HG02763 (cell line): ENCODE results near the gene ARHGEF28.

Source experiments
- ATAC-seq: cut with Tn5 transposase; IDR thresholded peaks from one replicate; pipeline ENCODE4 v1.9.1; 2021; ENCODE audit warnings: mild to moderate bottlenecking, moderate library complexity; ENCODE audit not compliant: unreplicated experiment

ARHGEF28 gene

GRCh38 chr5:73895471-73895870 lies 269.5 kb downstream of the ARHGEF28 start:
- no peak for ATAC-seq

- ATAC-seq, result no peak
Measured at GRCh38 chr5:73896097-73896496, 270.1 kb downstream of the ARHGEF28 start.

GRCh38 chr5:73896668-73897067 lies 270.7 kb downstream of the ARHGEF28 start:
- ATAC-seq, result no peak

GRCh38 chr5:73897893-73898292 lies 271.9 kb downstream of the ARHGEF28 start:
- no peak for ATAC-seq

- ATAC-seq, result peak; percentile 58
Measured at GRCh38 chr5:73899055-73899454, 273.1 kb downstream of the ARHGEF28 start.

GRCh38 chr5:73899916-73900315 lies 273.9 kb downstream of the ARHGEF28 start:
- ATAC-seq, result no peak

- no peak for ATAC-seq
Measured at GRCh38 chr5:73900566-73900965, 274.6 kb downstream of the ARHGEF28 start.

- no peak for ATAC-seq
Measured at GRCh38 chr5:73901043-73901442, 275.0 kb downstream of the ARHGEF28 start.

- no peak for ATAC-seq
Measured at GRCh38 chr5:73901455-73901854, 275.5 kb downstream of the ARHGEF28 start.

- no peak for ATAC-seq
Measured at GRCh38 chr5:73902327-73903051, 276.5 kb downstream of the ARHGEF28 start.

- ATAC-seq, result no peak
Measured at GRCh38 chr5:73903169-73903568, 277.2 kb downstream of the ARHGEF28 start.

GRCh38 chr5:73906277-73906676 lies 280.3 kb downstream of the ARHGEF28 start:
- no peak for ATAC-seq

- no peak for ATAC-seq
Measured at GRCh38 chr5:73907164-73907563, 281.2 kb downstream of the ARHGEF28 start.

GRCh38 chr5:73908395-73908794 lies 282.4 kb downstream of the ARHGEF28 start:
- ATAC-seq, result no peak

- ATAC-seq, result no peak
Measured at GRCh38 chr5:73908846-73909245, 282.9 kb downstream of the ARHGEF28 start.

GRCh38 chr5:73909474-73909873 lies 283.5 kb downstream of the ARHGEF28 start:
- ATAC-seq, result no peak

GRCh38 chr5:73911761-73912393 lies 285.9 kb downstream of the ARHGEF28 start:
- no peak for ATAC-seq

GRCh38 chr5:73912821-73913271 lies 286.9 kb downstream of the ARHGEF28 start:
- ATAC-seq, result no peak

- no peak for ATAC-seq
Measured at GRCh38 chr5:73913971-73914370, 288.0 kb downstream of the ARHGEF28 start.

GRCh38 chr5:73915345-73915744 lies 289.3 kb downstream of the ARHGEF28 start:
- ATAC-seq, result no peak

GRCh38 chr5:73917433-73917832 lies 291.4 kb downstream of the ARHGEF28 start:
- ATAC-seq, result no peak

GRCh38 chr5:73917891-73918290 lies 291.9 kb downstream of the ARHGEF28 start:
- ATAC-seq, result no peak
